Prostate gland (tissue), 2 donors: ENCODE measurements around the gene AUTS2.

Experiments
- CTCF ChIP-seq, 4 experiments: fragments of 200-600 bp in 2 of 4; fragments of 450-650 bp in 2 of 4; sonication (generic) in 2 of 4; IDR thresholded peaks; 1 replicate in 3 of 4; 2 replicates in 1 of 4; pipeline ENCODE4 v1.5.1; 2016 to 2019; ENCODE audit warnings: antibody characterized with exemption in 4 of 4, mild to moderate bottlenecking in 2 of 4, moderate library complexity in 2 of 4
- POLR2A ChIP-seq: fragments of 450-650 bp; IDR thresholded peaks from one replicate; pipeline ENCODE4 v1.6.1; 2016; ENCODE audit warnings: antibody characterized with exemption, mild to moderate bottlenecking

GRCh38 chr7:70520611-70521010, 922.3 kb downstream of the AUTS2 start:
- no peak for TF ChIP-seq CTCF (IDR thresholded peaks at IDR 0.05)
- no peak for TF ChIP-seq POLR2A
